Measurements from ENCODE around the gene TUBB4B.

GRCh38 chr9:137281345-137282116 is 40.4 kb downstream of the TUBB4B start:
- TF ChIP-seq CTCF (IDR thresholded peaks at IDR 0.05): no peak
- TF ChIP-seq POLR2A (IDR thresholded peaks at IDR 0.05): no peak
- TF ChIP-seq EP300 (IDR thresholded peaks at IDR 0.05; ENCODE audit: low read depth): no peak
- TF ChIP-seq POLR2AphosphoS5 (IDR thresholded peaks at IDR 0.05): no peak
